ES-I3 (cell line): ENCODE data around the gene SGK1.
"Not testable (repeated sequence)": the region's sequence is repeated elsewhere in the genome, so short reads cannot be mapped to it uniquely, and the experiment has no call there.

Experiments used
- H3K36me3 ChIP-seq: 2 replicates; pipeline ENCODE4 v1.6.1; 2013; ENCODE audit warnings: mild to moderate bottlenecking, low read length, control low read depth, moderate library complexity; ENCODE audit not compliant: insufficient read depth
- H3K4me1 ChIP-seq: 2 replicates; pipeline ENCODE4 v1.6.1; 2013; ENCODE audit warnings: mild to moderate bottlenecking, control low read depth, low read length; ENCODE audit not compliant: insufficient read depth
- H3K9ac ChIP-seq: 2 replicates; pipeline ENCODE4 v1.6.1; 2013; ENCODE audit warnings: low read depth, mild to moderate bottlenecking, low read length, moderate library complexity
- H3K9me3 ChIP-seq: 2 replicates; pipeline ENCODE4 v1.6.1; 2013; ENCODE audit warnings: mild to moderate bottlenecking, low read length, moderate library complexity; ENCODE audit not compliant: control insufficient read depth, insufficient read depth

SGK1 gene

GRCh38 chr6:134319686-134320085 lies 1.8 kb upstream of the SGK1 start:
- H3K36me3 ChIP-seq, H3K9ac ChIP-seq, H3K9me3 ChIP-seq: not testable (repeated sequence)
- peaks cover 12% of the 10 kb centered on the region for H3K4me1 ChIP-seq

GRCh38 chr6:134318974-134319281 lies 1.0 kb upstream of the SGK1 start:
- peaks cover 18% of the 10 kb centered on the region for H3K4me1 ChIP-seq
- no peaks in the 10 kb centered on the region for H3K36me3 ChIP-seq
- H3K9me3 ChIP-seq = no peaks in the 10 kb centered on the region
- no peak overlapping the region for H3K9ac ChIP-seq

GRCh38 chr6:134318236-134318973 lies 493 bp upstream of the SGK1 start:
- Histone ChIP-seq H3K9ac (peak overlapping the region; percentile 55; the same call in 1 of the 2 replicates), H3K36me3 (no peaks in the 10 kb centered on the region), H3K4me1 (peaks cover 18% of the 10 kb centered on the region), H3K9me3 (no peaks in the 10 kb centered on the region)

- peaks cover 23% of the 10 kb centered on the region for H3K4me1 ChIP-seq
- peak overlapping the region; percentile 55; the same call in 1 of the 2 replicates for H3K9ac ChIP-seq
- no peaks in the 10 kb centered on the region for H3K9me3 ChIP-seq
- no peaks in the 10 kb centered on the region for H3K36me3 ChIP-seq
These were observed 1.0 kb downstream of the SGK1 start for GRCh38 chr6:134316733-134317431.

GRCh38 chr6:134315974-134316441 lies 1.9 kb downstream of the SGK1 start:
- no peaks in the 10 kb centered on the region for H3K9me3 ChIP-seq
- no peaks in the 10 kb centered on the region for H3K36me3 ChIP-seq
- H3K4me1 ChIP-seq = peaks cover 23% of the 10 kb centered on the region
- H3K9ac ChIP-seq = no peak overlapping the region

GRCh38 chr6:134315189-134315588 lies 2.7 kb downstream of the SGK1 start:
- Histone ChIP-seq H3K9me3 (no peaks in the 10 kb centered on the region), H3K9ac (no peak overlapping the region), H3K36me3 (no peaks in the 10 kb centered on the region), H3K4me1 (peaks cover 23% of the 10 kb centered on the region)

- Histone ChIP-seq H3K36me3 (no peaks in the 10 kb centered on the region), H3K9ac (no peak overlapping the region), H3K4me1 (peaks cover 23% of the 10 kb centered on the region), H3K9me3 (no peaks in the 10 kb centered on the region)
These were observed 3.7 kb downstream of the SGK1 start for GRCh38 chr6:134314006-134314821.

GRCh38 chr6:134312038-134312660 lies 5.8 kb downstream of the SGK1 start:
- H3K36me3 ChIP-seq = no peaks in the 10 kb centered on the region
- H3K9ac ChIP-seq = no peak overlapping the region
- H3K9me3 ChIP-seq = no peaks in the 10 kb centered on the region
- H3K4me1 ChIP-seq = peaks cover 23% of the 10 kb centered on the region

- Histone ChIP-seq H3K36me3 (no peaks in the 10 kb centered on the region), H3K9ac (no peak overlapping the region), H3K4me1 (peaks cover 11% of the 10 kb centered on the region), H3K9me3 (no peaks in the 10 kb centered on the region)
These were observed 7.1 kb downstream of the SGK1 start for GRCh38 chr6:134310817-134311216.

- no peaks in the 10 kb centered on the region for H3K36me3 ChIP-seq
- H3K4me1 ChIP-seq = peaks cover 11% of the 10 kb centered on the region; the same call in 1 of the 2 replicates
- H3K9ac ChIP-seq = no peak overlapping the region
- H3K9me3 ChIP-seq = no peaks in the 10 kb centered on the region
These were observed 7.8 kb downstream of the SGK1 start for GRCh38 chr6:134309983-134310605.

GRCh38 chr6:134309227-134309626 lies 8.7 kb downstream of the SGK1 start:
- Histone ChIP-seq H3K4me1 (peaks cover 8% of the 10 kb centered on the region; the same call in 1 of the 2 replicates), H3K9ac (no peak overlapping the region), H3K9me3 (no peaks in the 10 kb centered on the region), H3K36me3 (no peaks in the 10 kb centered on the region)

- Histone ChIP-seq H3K9ac (no peak overlapping the region), H3K9me3 (no peaks in the 10 kb centered on the region), H3K36me3 (no peaks in the 10 kb centered on the region), H3K4me1 (peaks cover 5% of the 10 kb centered on the region; the same call in 1 of the 2 replicates)
These were observed 9.1 kb downstream of the SGK1 start for GRCh38 chr6:134308800-134309199.

- Histone ChIP-seq H3K36me3 (no peaks in the 10 kb centered on the region), H3K9ac (no peak overlapping the region), H3K9me3 (no peaks in the 10 kb centered on the region), H3K4me1 (no peaks in the 10 kb centered on the region; the same call in 1 of the 2 replicates)
These were observed 10.0 kb downstream of the SGK1 start for GRCh38 chr6:134307870-134308269.

GRCh38 chr6:134307075-134307474 lies 10.8 kb downstream of the SGK1 start:
- H3K9me3 ChIP-seq = no peaks in the 10 kb centered on the region
- no peak overlapping the region for H3K9ac ChIP-seq
- no peaks in the 10 kb centered on the region for H3K36me3 ChIP-seq
- H3K4me1 ChIP-seq = no peaks in the 10 kb centered on the region
